MCF 10A (cell line): Measurements from ENCODE around the gene LIN7C. TPM values are rescaled to one million over a fixed set of nuclear protein-coding genes. Genes with fewer than 3 reads are reported as not detected.

Experiments
- BruUV-seq: library from RNA; stranded (reverse); fragments of 400-500 nt; replicated peaks from 2 replicates; lab custom pipeline; 2021; lab: Mats Ljungman, UMichigan
- CTCF ChIA-PET: fragments of 300-600 bp; sonication (Branson Sonifier 250); formaldehyde crosslinking; extraction: SDS; loops from one replicate; lab custom pipeline; 2021; ENCODE audit warnings: antibody characterized with exemption, inconsistent platforms; lab: Yijun Ruan, JAX
- POLR2A ChIA-PET: fragments of 300-600, 350-650 bp; sonication (Branson Sonifier 250); formaldehyde crosslinking; extraction: SDS; loops from one replicate; lab custom pipeline; 2020; ENCODE audit warnings: antibody characterized with exemption, inconsistent platforms; lab: Yijun Ruan, JAX
- DNase-seq: peaks from one replicate; pipeline ENCODE4 v3.0.0-alpha.2; 2018; ENCODE audit not compliant: unreplicated experiment
- H3K27ac Mint-ChIP-seq: one replicate; pipeline ENCODE4 v1.8.0; 2022; ENCODE audit warnings: mild to moderate bottlenecking, low read depth, mixed read lengths; ENCODE audit not compliant: unreplicated experiment
- H3K27me3 Mint-ChIP-seq: one replicate; pipeline ENCODE4 v1.8.0; 2022; ENCODE audit warnings: mixed read lengths; ENCODE audit not compliant: insufficient read depth, unreplicated experiment
- H3K36me3 Mint-ChIP-seq: one replicate; pipeline ENCODE4 v1.8.0; 2022; ENCODE audit warnings: mild to moderate bottlenecking, moderate library complexity, mixed read lengths; ENCODE audit not compliant: insufficient read depth, unreplicated experiment
- H3K4me1 Mint-ChIP-seq: one replicate; pipeline ENCODE4 v1.8.0; 2022; ENCODE audit warnings: mixed read lengths; ENCODE audit not compliant: insufficient read depth, unreplicated experiment
- H3K4me3 Mint-ChIP-seq: one replicate; pipeline ENCODE4 v1.8.0; 2022; ENCODE audit warnings: mild to moderate bottlenecking, moderate library complexity, mixed read lengths; ENCODE audit not compliant: unreplicated experiment
- H3K9me3 Mint-ChIP-seq: one replicate; pipeline ENCODE4 v1.8.0; 2022; ENCODE audit warnings: mixed read lengths; ENCODE audit not compliant: unreplicated experiment
- intact Hi-C: fragments of 100-400 bp; cut with micrococcal nuclease; formaldehyde crosslinking; loops from 2 replicates; pipeline ENCODE4 v1.14.1; 2022
- total RNA-seq: library from RNA; stranded (reverse); gene quantifications from 2 replicates; pipeline ENCODE4 v1.2.3, GENCODE V29; 2022
- TF ChIP-seq, protein P1 (sequence below): fragments of 200-600 bp; IDR thresholded peaks from one replicate; pipeline ENCODE4 v1.8.0; 2022; ENCODE audit warnings: antibody characterized with exemption, mild to moderate bottlenecking; ENCODE audit not compliant: unreplicated experiment

Gene LIN7C
- total RNA-seq, 1 experiment from 2014 or later, result 47.7 TPM

DNA sequence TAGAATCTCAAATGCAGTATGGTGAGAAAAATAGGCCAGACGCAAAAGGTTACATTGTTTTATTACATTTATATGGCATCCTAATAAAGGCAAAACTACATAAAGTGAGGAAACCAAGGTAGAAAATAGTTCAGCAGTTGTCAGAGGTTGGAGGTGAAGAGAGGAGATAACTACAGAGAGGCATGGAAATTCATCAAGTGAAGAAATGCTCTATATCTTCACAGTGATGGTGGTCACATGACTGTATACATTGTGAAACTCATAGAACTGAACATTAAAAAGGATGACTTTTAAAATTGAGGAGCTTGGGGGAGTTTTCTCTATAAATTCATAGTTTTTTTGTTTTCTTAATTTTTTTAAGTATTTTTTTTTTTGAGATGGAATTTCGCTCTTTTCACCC lies 48.4 kb downstream of the LIN7C start:
- no peak overlapping the region for H3K4me3 Mint-ChIP-seq
- peak overlapping the region; percentile 75 for H3K27ac Mint-ChIP-seq
- no peaks in the 10 kb centered on the region for H3K9me3 Mint-ChIP-seq
- intact Hi-C loops, result no loop called here
- TF ChIP-seq, protein P1, sequence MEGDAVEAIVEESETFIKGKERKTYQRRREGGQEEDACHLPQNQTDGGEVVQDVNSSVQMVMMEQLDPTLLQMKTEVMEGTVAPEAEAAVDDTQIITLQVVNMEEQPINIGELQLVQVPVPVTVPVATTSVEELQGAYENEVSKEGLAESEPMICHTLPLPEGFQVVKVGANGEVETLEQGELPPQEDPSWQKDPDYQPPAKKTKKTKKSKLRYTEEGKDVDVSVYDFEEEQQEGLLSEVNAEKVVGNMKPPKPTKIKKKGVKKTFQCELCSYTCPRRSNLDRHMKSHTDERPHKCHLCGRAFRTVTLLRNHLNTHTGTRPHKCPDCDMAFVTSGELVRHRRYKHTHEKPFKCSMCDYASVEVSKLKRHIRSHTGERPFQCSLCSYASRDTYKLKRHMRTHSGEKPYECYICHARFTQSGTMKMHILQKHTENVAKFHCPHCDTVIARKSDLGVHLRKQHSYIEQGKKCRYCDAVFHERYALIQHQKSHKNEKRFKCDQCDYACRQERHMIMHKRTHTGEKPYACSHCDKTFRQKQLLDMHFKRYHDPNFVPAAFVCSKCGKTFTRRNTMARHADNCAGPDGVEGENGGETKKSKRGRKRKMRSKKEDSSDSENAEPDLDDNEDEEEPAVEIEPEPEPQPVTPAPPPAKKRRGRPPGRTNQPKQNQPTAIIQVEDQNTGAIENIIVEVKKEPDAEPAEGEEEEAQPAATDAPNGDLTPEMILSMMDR, result no peak
- POLR2A ChIA-PET, result interaction anchor here (0.6 to 1.1 kb wide), 2 partner anchors 10 to 11 kb away, joined by 3 read pairs; no protein-coding TSS in a partner anchor
- no peak for DNase-seq
- no peaks in the 10 kb centered on the region for H3K36me3 Mint-ChIP-seq
- CTCF ChIA-PET, result interaction anchor here (0.6 to 1.0 kb wide), 2 partner anchors 8 to 205 kb away, joined by 4 to 6 read pairs; no protein-coding TSS in a partner anchor
- no peaks in the 10 kb centered on the region for H3K27me3 Mint-ChIP-seq
- BruUV-seq, result no TSS peak
- peaks cover 39% of the 10 kb centered on the region for H3K4me1 Mint-ChIP-seq

DNA sequence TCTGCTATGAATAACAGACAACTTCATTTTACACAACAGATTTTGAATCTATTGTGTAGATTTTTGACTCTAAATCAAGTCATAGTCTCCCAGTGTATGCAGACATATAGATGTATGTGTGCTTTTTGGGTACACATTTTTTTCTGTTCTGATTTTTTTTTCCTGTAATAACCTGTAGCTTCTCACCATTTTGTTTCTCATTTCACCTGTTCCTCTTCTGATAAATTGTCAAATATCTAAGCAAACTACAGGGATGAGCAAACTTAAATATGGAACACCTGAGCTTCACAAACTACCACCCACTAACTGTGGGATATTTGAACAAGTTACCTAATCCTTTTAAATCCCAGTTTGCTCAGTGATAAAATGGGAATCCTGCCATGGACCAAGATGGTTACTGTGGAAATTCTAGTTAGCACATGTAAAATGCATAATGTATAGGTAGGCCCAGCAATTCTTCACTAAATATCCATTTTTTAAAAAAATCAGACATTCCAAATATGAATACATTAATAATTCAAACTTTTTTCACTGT lies 49.7 kb downstream of the LIN7C start:
- CTCF ChIA-PET, result interaction anchor here (0.7 to 1.2 kb wide), 5 partner anchors 8 to 85 kb away, joined by 3 to 6 read pairs (median 4); no protein-coding TSS in a partner anchor
- no peaks in the 10 kb centered on the region for H3K36me3 Mint-ChIP-seq
- H3K27ac Mint-ChIP-seq, result peak overlapping the region; percentile 75
- H3K4me1 Mint-ChIP-seq, result peaks cover 36% of the 10 kb centered on the region
- no TSS peak for BruUV-seq
- H3K27me3 Mint-ChIP-seq, result no peaks in the 10 kb centered on the region
- H3K4me3 Mint-ChIP-seq, result peak overlapping the region; percentile 34
- intact Hi-C loops, result no loop called here
- POLR2A ChIA-PET, result interaction anchor here (0.7 to 4.1 kb wide), 10 partner anchors 9 to 190 kb away, joined by 3 to 36 read pairs (median 6); partner anchors contain the start of gene LGR4
- DNase-seq, result no peak
- TF ChIP-seq, protein P1, result no peak
- H3K9me3 Mint-ChIP-seq, result no peaks in the 10 kb centered on the region

DNA sequence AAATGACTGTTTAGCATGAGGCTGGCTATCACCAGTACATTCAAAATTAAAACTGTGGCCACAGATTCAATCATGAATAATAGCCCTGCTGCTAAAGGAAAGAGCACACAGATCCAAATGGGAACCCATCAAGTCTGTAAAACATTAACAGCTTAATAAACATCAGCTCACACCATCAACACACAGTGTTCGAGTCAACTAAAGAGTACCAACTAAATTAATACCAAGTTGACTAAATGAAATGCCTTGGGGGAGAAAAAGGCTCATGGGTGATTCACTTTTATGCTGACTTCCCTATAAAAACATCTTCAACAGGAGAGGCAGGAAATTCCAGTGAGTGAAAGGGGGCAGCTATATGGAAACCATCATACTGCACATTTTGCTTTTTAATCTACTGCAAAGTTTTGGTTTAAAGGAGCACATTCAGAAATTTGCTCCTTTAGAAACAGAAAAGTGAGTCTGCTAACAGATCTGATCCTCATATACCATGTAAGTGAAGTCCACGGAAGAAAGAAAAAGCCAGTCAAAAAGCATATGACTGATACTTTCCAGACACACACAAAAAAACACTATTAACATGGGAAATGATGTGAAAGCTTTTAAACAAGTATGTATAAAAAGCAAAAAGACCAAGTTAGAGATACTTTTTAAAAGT lies 50.3 kb downstream of the LIN7C start:
- DNase-seq, result peak; percentile 56
- Mint-ChIP-seq H3K4me3 (peak overlapping the region; percentile 34), H3K4me1 (peaks cover 42% of the 10 kb centered on the region), H3K9me3 (no peaks in the 10 kb centered on the region), H3K27me3 (no peaks in the 10 kb centered on the region), H3K36me3 (no peaks in the 10 kb centered on the region), H3K27ac (peak overlapping the region; percentile 75)
- no TSS peak for BruUV-seq
- ChIA-PET POLR2A (interaction anchor here (0.7 to 4.1 kb wide), 10 partner anchors 8 to 190 kb away, joined by 3 to 36 read pairs (median 6); partner anchors contain the start of gene LGR4), CTCF (interaction anchor here (0.6 to 1.2 kb wide), 4 partner anchors 8 to 695 kb away, joined by 3 to 4 read pairs (median 4); no protein-coding TSS in a partner anchor)
- TF ChIP-seq, protein P1, result no peak
- intact Hi-C loops, result no loop called here

DNA sequence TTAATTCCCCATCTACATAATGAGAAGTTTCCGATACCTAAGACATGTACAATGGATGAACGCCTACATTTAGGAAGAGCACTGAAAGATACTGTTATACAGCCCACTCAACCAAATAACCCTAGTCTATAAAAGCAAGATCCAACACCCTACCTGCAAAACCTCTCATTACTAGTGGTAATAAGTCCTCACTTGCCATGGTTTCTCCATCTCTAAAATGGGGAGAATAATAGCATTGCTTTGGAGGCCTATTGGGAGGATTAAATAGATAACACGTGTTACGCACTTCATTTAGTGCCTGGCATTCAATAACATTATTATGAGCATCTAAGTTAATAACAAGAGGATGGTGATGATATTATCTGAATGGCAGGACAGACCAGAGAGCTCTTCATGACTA lies 50.9 kb downstream of the LIN7C start:
- Mint-ChIP-seq H3K27me3 (no peaks in the 10 kb centered on the region), H3K4me1 (peaks cover 47% of the 10 kb centered on the region), H3K27ac (peak overlapping the region; percentile 75), H3K9me3 (no peaks in the 10 kb centered on the region), H3K36me3 (no peaks in the 10 kb centered on the region), H3K4me3 (peak overlapping the region; percentile 34)
- POLR2A ChIA-PET, result interaction anchor here (0.6 to 4.1 kb wide), 7 partner anchors 10 to 1939 kb away, joined by 3 to 36 read pairs (median 12); partner anchors contain the start of gene LGR4
- no TSS peak for BruUV-seq
- CTCF ChIA-PET, result interaction anchor here (0.6 to 1.1 kb wide), 2 partner anchors 9 to 695 kb away, joined by 4 read pairs; no protein-coding TSS in a partner anchor
- TF ChIP-seq, protein P1, result no peak
- DNase-seq, result no peak
- intact Hi-C loops, result no loop called here
